H1 (cell line): ENCODE data around the gene DPYD. TPM values are rescaled to one million over a fixed set of nuclear protein-coding genes. Genes with fewer than 3 reads are reported as not detected.

Source experiments
- CTCF ChIA-PET: fragments of 300-600 bp; sonication (Branson Sonifier 250); formaldehyde crosslinking; loops from one replicate; lab custom pipeline; 2021; ENCODE audit not compliant: partially characterized antibody; lab: Charles Lee
- POLR2A ChIA-PET: fragments of 300-600 bp; sonication (Branson Sonifier 250); formaldehyde crosslinking; loops from one replicate; lab custom pipeline; 2021; ENCODE audit warnings: inconsistent platforms; ENCODE audit not compliant: partially characterized antibody; lab: Charles Lee
- DNase-seq, 2 experiments: peaks; one replicate each; pipeline versions ENCODE4 v3.0.0 to v3.0.0-alpha.2; 2010 to 2022; ENCODE audit warnings: low spot score in 2 of 2, low read depth in 1 of 2, mixed read lengths in 1 of 2
- FAIRE-seq: peaks from 2 replicates; lab custom pipeline; 2011; peaks lifted over from hg19 to GRCh38; lab: Jason Lieb, UNC
- H2AFZ ChIP-seq: 2 replicates; pipeline ENCODE4 v1.8.1; 2012; ENCODE audit warnings: low read length, inconsistent platforms
- H2AK5ac ChIP-seq: 2 replicates; pipeline ENCODE4 v1.6.1; 2013; ENCODE audit warnings: low read depth, low read length
- H2BK120ac ChIP-seq: replicated peaks from 2 replicates; pipeline ENCODE3; 2013; ENCODE audit warnings: low read depth, low read length, inconsistent platforms
- H2BK12ac ChIP-seq: 2 replicates; pipeline ENCODE4 v1.6.1; 2013; ENCODE audit warnings: low read depth, low read length
- H2BK15ac ChIP-seq: 2 replicates; pipeline ENCODE4 v1.6.1; 2013; ENCODE audit warnings: low read length
- H2BK20ac ChIP-seq: 2 replicates; pipeline ENCODE4 v1.6.1; 2013; ENCODE audit warnings: low read length
- H2BK5ac ChIP-seq: 2 replicates; pipeline ENCODE4 v1.6.1; 2013; ENCODE audit warnings: low read depth, low read length
- H3K14ac ChIP-seq: 2 replicates; pipeline ENCODE4 v1.6.1; 2013; ENCODE audit warnings: inconsistent platforms; ENCODE audit not compliant: insufficient read length
- H3K18ac ChIP-seq: 2 replicates; pipeline ENCODE4 v1.6.1; 2013; ENCODE audit warnings: low read length; ENCODE audit errors: extremely low read depth
- H3K23ac ChIP-seq: 2 replicates; pipeline ENCODE4 v1.6.1; 2013; ENCODE audit warnings: inconsistent platforms; ENCODE audit not compliant: insufficient read length
- H3K23me2 ChIP-seq: 2 replicates; pipeline ENCODE4 v1.6.1; 2013; ENCODE audit warnings: low read depth, low read length
- H3K27ac ChIP-seq: 2 replicates; pipeline ENCODE4 v1.6.1; 2011; ENCODE audit warnings: low read depth, low read length, inconsistent platforms
- H3K27me3 ChIP-seq, 4 experiments: replicated peaks in 1 of 4; 1 replicate in 1 of 4; 2 replicates in 3 of 4; pipeline versions ENCODE4 v1.6.1 to v1.8.1; 2011 to 2013; ENCODE audit warnings: low read length in 3 of 4, mild to moderate bottlenecking in 3 of 4, inconsistent platforms in 2 of 4, mixed read lengths in 2 of 4, moderate library complexity in 1 of 4; ENCODE audit not compliant: control insufficient read depth in 3 of 4, insufficient read depth in 3 of 4; ENCODE audit errors: extremely low read depth in 1 of 4
- H3K36me3 ChIP-seq, 4 experiments: 2 replicates each; pipeline versions ENCODE4 v1.6.1 to v1.8.1; 2011 to 2013; ENCODE audit warnings: mild to moderate bottlenecking in 4 of 4, low read length in 3 of 4, moderate library complexity in 2 of 4, control low read depth in 1 of 4, inconsistent platforms in 1 of 4; ENCODE audit not compliant: insufficient read depth in 4 of 4, control insufficient read depth in 2 of 4
- H3K4ac ChIP-seq: replicated peaks from 2 replicates; pipeline ENCODE3; 2013; ENCODE audit warnings: low read length, low read depth, mixed read lengths, inconsistent platforms; ENCODE audit not compliant: insufficient read length
- H3K4me1 ChIP-seq, 4 experiments: replicated peaks in 1 of 4; 1 replicate in 1 of 4; 2 replicates in 3 of 4; pipeline versions ENCODE4 v1.6.1 to v1.8.1; 2011 to 2013; ENCODE audit warnings: low read length in 3 of 4, inconsistent platforms in 2 of 4, mixed read lengths in 1 of 4; ENCODE audit not compliant: insufficient read depth in 4 of 4, control insufficient read depth in 3 of 4
- H3K4me2 ChIP-seq, 2 experiments: 2 replicates each; pipeline versions ENCODE4 v1.6.1 to v1.8.1; 2011 to 2013; ENCODE audit warnings: low read depth in 2 of 2, low read length in 2 of 2, control low read depth in 1 of 2, inconsistent platforms in 1 of 2, mild to moderate bottlenecking in 1 of 2; ENCODE audit not compliant: insufficient read depth in 1 of 2
- H3K4me3 ChIP-seq, 4 experiments: fragments of 200-600, 300-600 bp in 1 of 4; sonication (generic), shearing (Covaris generic), sonication (Bioruptor Twin) in 1 of 4; 2 replicates each; pipeline versions ENCODE4 v1.5.1 to v1.8.1; 2011 to 2016; ENCODE audit warnings: low read length in 4 of 4, low read depth in 3 of 4, control low read depth in 2 of 4, inconsistent platforms in 2 of 4, mild to moderate bottlenecking in 2 of 4, mixed read lengths in 1 of 4, moderate library complexity in 1 of 4; ENCODE audit not compliant: insufficient read depth in 2 of 4; ENCODE audit errors: extremely low read depth in 1 of 4
- H3K56ac ChIP-seq: replicated peaks from 2 replicates; pipeline ENCODE3; 2013; ENCODE audit warnings: low read depth, mild to moderate bottlenecking, mixed read lengths, low read length, inconsistent platforms; ENCODE audit not compliant: insufficient read length
- H3K79me1 ChIP-seq: 2 replicates; pipeline ENCODE4 v1.6.1; 2013; ENCODE audit warnings: low read depth, low read length, control low read depth
- H3K79me2 ChIP-seq, 2 experiments: 2 replicates each; pipeline versions ENCODE4 v1.6.1 to v1.8.1; 2012 to 2013; ENCODE audit warnings: low read length in 2 of 2, mild to moderate bottlenecking in 2 of 2, inconsistent platforms in 1 of 2; ENCODE audit not compliant: insufficient read depth in 2 of 2, control insufficient read depth in 1 of 2
- H3K9ac ChIP-seq, 4 experiments: replicated peaks in 1 of 4; 1 replicate in 1 of 4; 2 replicates in 3 of 4; pipeline versions ENCODE4 v1.6.1 to v1.8.1; 2011 to 2013; ENCODE audit warnings: low read depth in 3 of 4, low read length in 3 of 4, control low read depth in 2 of 4, mild to moderate bottlenecking in 2 of 4, moderate library complexity in 2 of 4, inconsistent platforms in 1 of 4; ENCODE audit errors: extremely low read depth in 1 of 4
- H3K9me3 ChIP-seq, 2 experiments: 2 replicates each; pipeline versions ENCODE4 v1.6.1 to v1.8.1; 2012 to 2013; ENCODE audit warnings: mild to moderate bottlenecking in 2 of 2, moderate library complexity in 2 of 2, control low read depth in 1 of 2, inconsistent platforms in 1 of 2, low read depth in 1 of 2, low read length in 1 of 2, mixed read lengths in 1 of 2; ENCODE audit not compliant: insufficient read depth in 2 of 2
- H4K20me1 ChIP-seq, 2 experiments: replicated peaks in 1 of 2; 2 replicates each; pipeline versions ENCODE3 to v1.8.1; 2011 to 2013; ENCODE audit warnings: inconsistent platforms in 2 of 2, low read length in 2 of 2, mild to moderate bottlenecking in 1 of 2; ENCODE audit not compliant: insufficient read depth in 2 of 2, control insufficient read depth in 1 of 2
- H4K5ac ChIP-seq: 2 replicates; pipeline ENCODE4 v1.6.1; 2013; ENCODE audit warnings: low read length, low read depth, mixed read lengths, inconsistent platforms; ENCODE audit not compliant: insufficient read length
- H4K8ac ChIP-seq: 2 replicates; pipeline ENCODE4 v1.8.0; 2013; ENCODE audit warnings: mild to moderate bottlenecking, moderate library complexity, low read length, inconsistent platforms; ENCODE audit not compliant: insufficient read depth; ENCODE audit errors: extremely low read depth
- H4K91ac ChIP-seq: replicated peaks from 2 replicates; pipeline ENCODE3; 2013; ENCODE audit warnings: low read length, mixed read lengths, inconsistent platforms; ENCODE audit not compliant: insufficient read length
- CEBPB ChIP-seq: IDR thresholded peaks from 2 replicates; pipeline ENCODE4 v1.6.1; 2012; ENCODE audit warnings: low read depth, low read length
- CHD1 ChIP-seq: IDR thresholded peaks from 2 replicates; pipeline ENCODE4 v1.6.1; 2012; ENCODE audit warnings: low read depth, low read length, improper control_type of control experiment
- CTBP2 ChIP-seq: IDR thresholded peaks from 2 replicates; pipeline ENCODE4 v1.7.0; 2011; ENCODE audit warnings: borderline replicate concordance, mild to moderate bottlenecking, moderate library complexity, mixed read lengths, low read length; ENCODE audit not compliant: insufficient read depth, insufficient read length
- RBBP5 ChIP-seq: IDR thresholded peaks from 2 replicates; pipeline ENCODE4 v1.7.1; 2012; ENCODE audit warnings: low read depth, mild to moderate bottlenecking, inconsistent platforms, low read length, moderate library complexity, borderline replicate concordance
- RFX5 ChIP-seq: IDR thresholded peaks from 2 replicates; pipeline ENCODE4 v1.6.1; 2011; ENCODE audit warnings: low read depth, low read length, improper control_type of control experiment, borderline replicate concordance
- RNF2 ChIP-seq: fragments of 200-900, 300-1000 bp; sonication (generic); IDR thresholded peaks from 2 replicates; pipeline ENCODE4 v1.7.1; 2016; ENCODE audit warnings: borderline replicate concordance, low read depth, mild to moderate bottlenecking, antibody characterized with exemption, low read length; ENCODE audit not compliant: poor library complexity, severe bottlenecking; ENCODE audit errors: missing control alignments
- SAP30 ChIP-seq: fragments of 300-600 bp; sonication (generic); IDR thresholded peaks from 2 replicates; pipeline ENCODE4 v1.7.1; 2012; ENCODE audit warnings: low read length, moderate library complexity, mild to moderate bottlenecking, inconsistent platforms; ENCODE audit not compliant: insufficient read depth, insufficient replicate concordance
- SP2 ChIP-seq: IDR thresholded peaks from 2 replicates; pipeline ENCODE4 v1.6.1; 2012; ENCODE audit warnings: mild to moderate bottlenecking, low read length, inconsistent platforms
- YY1 ChIP-seq: IDR thresholded peaks from 2 replicates; pipeline ENCODE4 v1.6.1; 2011; ENCODE audit warnings: low read depth, mild to moderate bottlenecking, low read length
- WGBS, 2 experiments: shearing (Covaris generic) in 1 of 2; methylation state at CpG; one replicate each; pipeline versions ENCODE4 v1.1.6 to v1.1.7; 2013 to 2015; ENCODE audit warnings: low lambda C conversion rate in 2 of 2, mixed read lengths in 2 of 2, inconsistent platforms in 1 of 2, low coverage in 1 of 2, missing lambda C conversion rate in 1 of 2; ENCODE audit not compliant: insufficient replicate concordance in 2 of 2, insufficient coverage in 1 of 2, insufficient read length in 1 of 2; ENCODE audit errors: extremely low coverage in 1 of 2, missing lambda C conversion rate in 1 of 2; 5-methylcytosine and 5-hydroxymethylcytosine counted together
- polyA plus RNA-seq, 7 experiments: library from polyadenylated mRNA; depleted of rRNA in 3 of 7; stranded (reverse) in 5 of 7; unstranded in 2 of 7; fragments of >200 nt in 5 of 7; fragments of 200-250 nt in 2 of 7; gene quantifications; 1 replicate in 5 of 7; 2 replicates in 1 of 7; 4 replicates in 1 of 7; pipeline versions ENCODE4 v1.2.1 to v1.2.3, GENCODE V29; 2011 to 2013; ENCODE audit warnings: missing spikeins in 2 of 7, mixed read lengths in 2 of 7
- total RNA-seq: library from RNA; stranded (reverse); fragmentation: NEBNext Ultra II Directional; extraction: Animal tissue kit (Norgen Biotek cat#: 25700); gene quantifications from 2 replicates; pipeline ENCODE4 v1.2.1, GENCODE V29; 2021
- TF ChIP-seq, protein P1 (sequence below): IDR thresholded peaks from 2 replicates; pipeline ENCODE4 v1.6.1; 2011; ENCODE audit warnings: low read length, improper control_type of control experiment
- TF ChIP-seq, protein P2 (sequence below): IDR thresholded peaks from 2 replicates; pipeline ENCODE4 v1.6.1; 2012; ENCODE audit warnings: low read length, inconsistent platforms

DPYD gene
- total and polyA plus RNA-seq, 2 of the 8 experiments (the other 6 are each of a cell fraction or from before 2014, with no cell fraction given), result 0.29 to 0.73 TPM

DNA sequence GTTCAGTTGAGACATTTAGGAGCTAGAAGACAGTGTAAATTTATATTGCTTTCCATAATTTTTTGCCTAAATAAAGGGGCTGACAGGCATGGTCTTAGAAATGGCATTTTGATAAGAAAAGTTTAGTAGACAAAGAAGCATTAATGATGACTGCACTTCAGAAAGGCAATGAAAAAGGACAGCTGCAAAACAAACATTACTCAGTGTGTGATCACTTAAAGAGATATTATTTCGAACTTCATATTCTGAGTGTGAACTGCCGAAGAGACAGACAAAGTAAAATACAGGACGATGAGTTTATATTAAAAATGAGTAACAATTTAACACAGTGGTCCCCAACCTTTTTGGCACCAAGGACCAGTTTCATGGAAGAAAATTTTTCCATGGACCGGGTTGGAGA lies 243.1 kb downstream of the DPYD start:
- Histone ChIP-seq H3K14ac (no peak overlapping the region), H2BK5ac (no peak overlapping the region), H2BK15ac (no peak overlapping the region), H2AK5ac (no peak overlapping the region), H2AFZ (no peak overlapping the region), H2BK12ac (no peak overlapping the region), H3K4ac (no peak overlapping the region), H3K56ac (no peak overlapping the region), H3K27me3 (no peaks in the 10 kb centered on the region), H3K9me3 (no peaks in the 10 kb centered on the region), H2BK120ac (no peak overlapping the region), H3K79me1 (no peaks in the 10 kb centered on the region), H3K79me2 (no peaks in the 10 kb centered on the region), H4K8ac (no peak overlapping the region), H3K27ac (no peak overlapping the region), H4K91ac (no peak overlapping the region), H3K18ac (no peak overlapping the region), H3K23me2 (no peaks in the 10 kb centered on the region), H3K36me3 (no peaks in the 10 kb centered on the region), H3K4me3 (no peak overlapping the region), H4K20me1 (no peaks in the 10 kb centered on the region), H3K4me1 (no peaks in the 10 kb centered on the region), H3K23ac (no peak overlapping the region), H3K4me2 (no peak overlapping the region), H2BK20ac (no peak overlapping the region), H3K9ac (no peak overlapping the region), H4K5ac (no peak overlapping the region)
- no peak for DNase-seq
- POLR2A ChIA-PET, result no interaction called here
- FAIRE-seq, result no peak
- WGBS, 2 experiments, result 89% methylated on average over 4 of the region's 4 CpGs; no CpG with 5 or more reads in 1 of the 2 experiments
- CTCF ChIA-PET, result interaction anchor here (0.7 kb wide), 1 partner anchor 14 kb away, joined by 3 read pairs; no protein-coding TSS in a partner anchor
- TF ChIP-seq CHD1 (no peak), YY1 (no peak), RBBP5 (no peak), RFX5 (no peak), CTBP2 (no peak), SAP30 (no peak), RNF2 (no peak), CEBPB (no peak), SP2 (no peak)
- TF ChIP-seq, protein P1, sequence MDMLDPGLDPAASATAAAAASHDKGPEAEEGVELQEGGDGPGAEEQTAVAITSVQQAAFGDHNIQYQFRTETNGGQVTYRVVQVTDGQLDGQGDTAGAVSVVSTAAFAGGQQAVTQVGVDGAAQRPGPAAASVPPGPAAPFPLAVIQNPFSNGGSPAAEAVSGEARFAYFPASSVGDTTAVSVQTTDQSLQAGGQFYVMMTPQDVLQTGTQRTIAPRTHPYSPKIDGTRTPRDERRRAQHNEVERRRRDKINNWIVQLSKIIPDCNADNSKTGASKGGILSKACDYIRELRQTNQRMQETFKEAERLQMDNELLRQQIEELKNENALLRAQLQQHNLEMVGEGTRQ, result no peak
- TF ChIP-seq, protein P2, sequence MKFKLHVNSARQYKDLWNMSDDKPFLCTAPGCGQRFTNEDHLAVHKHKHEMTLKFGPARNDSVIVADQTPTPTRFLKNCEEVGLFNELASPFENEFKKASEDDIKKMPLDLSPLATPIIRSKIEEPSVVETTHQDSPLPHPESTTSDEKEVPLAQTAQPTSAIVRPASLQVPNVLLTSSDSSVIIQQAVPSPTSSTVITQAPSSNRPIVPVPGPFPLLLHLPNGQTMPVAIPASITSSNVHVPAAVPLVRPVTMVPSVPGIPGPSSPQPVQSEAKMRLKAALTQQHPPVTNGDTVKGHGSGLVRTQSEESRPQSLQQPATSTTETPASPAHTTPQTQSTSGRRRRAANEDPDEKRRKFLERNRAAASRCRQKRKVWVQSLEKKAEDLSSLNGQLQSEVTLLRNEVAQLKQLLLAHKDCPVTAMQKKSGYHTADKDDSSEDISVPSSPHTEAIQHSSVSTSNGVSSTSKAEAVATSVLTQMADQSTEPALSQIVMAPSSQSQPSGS, result no peak
